ENCODE data around the gene MXRA7.
A peak's percentile ranks its signal among the peaks of the same experiment; 100 is the strongest.

Gene MXRA7

DNA sequence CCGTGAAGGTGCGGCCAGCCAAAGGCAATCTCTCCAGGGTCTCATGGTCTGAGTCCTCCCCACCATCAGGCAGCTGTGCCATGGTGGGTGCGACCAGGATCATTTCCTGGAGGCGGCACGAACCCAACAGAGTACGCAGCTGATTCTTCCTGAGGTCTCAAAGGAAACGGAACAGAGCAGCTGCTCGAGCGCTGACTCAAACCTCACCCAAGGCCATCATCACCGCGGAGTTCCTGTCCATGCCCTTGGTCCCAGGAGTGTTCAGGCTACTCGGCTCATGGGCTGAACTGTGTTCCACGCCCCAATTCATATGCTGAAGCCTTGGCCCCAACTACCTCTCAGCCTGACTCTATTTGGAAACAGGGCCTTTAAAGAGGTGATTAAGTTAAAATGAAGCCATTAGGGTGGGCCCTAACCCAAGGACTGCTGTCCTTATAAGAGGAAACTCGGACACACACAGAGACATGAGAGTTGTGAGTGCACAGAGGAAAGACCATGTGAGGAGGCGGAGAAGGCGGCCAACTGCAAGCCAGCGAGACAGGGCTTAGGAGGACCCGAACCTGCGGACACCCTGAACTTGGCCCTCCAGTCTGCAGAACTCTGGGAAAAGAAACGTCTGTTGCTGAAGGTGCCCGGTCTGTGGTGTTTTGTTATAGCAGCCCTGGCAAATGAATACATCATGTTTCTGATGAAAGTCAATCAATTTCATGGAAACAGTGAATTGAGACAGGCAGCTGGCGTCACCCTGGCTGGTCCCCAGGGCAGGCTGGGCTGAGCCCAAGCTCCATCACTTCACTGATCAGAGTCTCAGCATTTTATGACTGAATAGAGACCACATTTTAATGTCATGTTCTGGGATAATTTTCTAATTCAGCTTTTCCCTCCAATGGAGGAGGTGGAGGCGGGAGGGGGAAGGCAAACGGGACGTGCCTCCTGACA, 13.7 kb downstream of the MXRA7 start:
- DNase-seq: no peak

DNA sequence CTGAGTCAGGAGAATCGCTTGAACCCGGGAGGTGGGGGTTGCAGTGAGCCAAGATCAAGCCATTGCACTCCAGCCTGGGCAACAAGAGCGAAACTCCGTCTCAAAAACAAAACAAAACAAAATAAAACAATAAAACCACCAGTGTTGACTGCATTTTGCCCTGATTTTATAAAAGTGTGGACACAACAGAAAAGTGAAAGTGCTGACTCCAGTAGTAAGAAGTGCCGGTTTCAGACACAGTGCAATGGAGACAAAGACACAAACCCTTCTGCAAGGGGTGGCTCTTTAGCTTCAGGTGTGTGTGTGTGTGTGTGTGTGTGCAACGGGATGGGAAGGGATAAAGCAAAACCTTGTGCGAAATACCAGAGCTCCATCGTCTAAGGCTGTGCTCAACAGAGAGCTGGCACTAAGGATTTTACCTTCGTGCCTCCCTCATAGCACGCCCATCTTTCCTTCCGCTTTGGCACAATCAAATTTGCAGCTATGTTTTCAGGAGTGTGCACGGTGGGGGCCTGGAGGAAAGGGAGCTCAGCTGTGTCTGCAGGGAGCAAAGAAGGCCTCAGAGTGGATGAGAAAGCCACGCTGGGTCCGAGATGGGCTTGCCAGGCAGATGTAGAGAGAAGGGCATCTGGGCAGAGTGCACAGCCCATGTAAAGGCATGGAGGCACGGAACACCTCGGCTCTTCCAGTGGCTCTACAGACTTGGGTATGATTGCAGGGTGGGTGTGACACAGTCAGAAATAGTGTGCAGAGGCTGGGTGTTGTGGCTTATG, 15.5 kb downstream of the MXRA7 start:
- no peak for DNase-seq

- DNase-seq: no peak
Measured at GRCh38 chr17:76691379-76692191, 19.2 kb downstream of the MXRA7 start.

GRCh38 chr17:76690596-76691280, 20.0 kb downstream of the MXRA7 start:
- no peak for DNase-seq

- DNase-seq: no peak
Measured at GRCh38 chr17:76689859-76690258, 20.9 kb downstream of the MXRA7 start.

DNA sequence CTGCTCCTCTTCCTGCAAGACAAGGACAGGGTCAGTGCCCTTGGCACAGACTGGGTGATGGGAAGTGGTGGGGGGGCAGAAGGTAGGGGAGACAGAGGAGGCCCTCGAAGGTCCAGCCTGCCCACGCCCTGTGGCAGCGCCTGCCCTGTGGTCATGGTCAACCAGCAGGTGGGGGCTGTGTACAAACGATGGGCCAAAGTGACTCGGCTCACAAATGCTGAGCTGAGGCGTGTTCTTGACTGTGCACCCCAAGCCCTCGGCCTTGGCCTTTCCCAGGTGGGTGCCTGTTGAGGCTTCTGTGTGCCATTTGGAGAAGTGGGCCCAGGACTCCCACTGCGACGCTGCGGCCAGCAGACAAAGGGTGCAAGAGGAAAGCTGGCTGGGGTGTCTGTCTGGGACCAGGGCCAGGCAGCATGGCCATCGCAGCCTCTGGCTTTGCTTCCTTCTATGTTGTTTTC, 22.6 kb downstream of the MXRA7 start:
- no peak for DNase-seq

GRCh38 chr17:76687298-76688164, 23.2 kb downstream of the MXRA7 start:
- DNase-seq: no peak

DNA sequence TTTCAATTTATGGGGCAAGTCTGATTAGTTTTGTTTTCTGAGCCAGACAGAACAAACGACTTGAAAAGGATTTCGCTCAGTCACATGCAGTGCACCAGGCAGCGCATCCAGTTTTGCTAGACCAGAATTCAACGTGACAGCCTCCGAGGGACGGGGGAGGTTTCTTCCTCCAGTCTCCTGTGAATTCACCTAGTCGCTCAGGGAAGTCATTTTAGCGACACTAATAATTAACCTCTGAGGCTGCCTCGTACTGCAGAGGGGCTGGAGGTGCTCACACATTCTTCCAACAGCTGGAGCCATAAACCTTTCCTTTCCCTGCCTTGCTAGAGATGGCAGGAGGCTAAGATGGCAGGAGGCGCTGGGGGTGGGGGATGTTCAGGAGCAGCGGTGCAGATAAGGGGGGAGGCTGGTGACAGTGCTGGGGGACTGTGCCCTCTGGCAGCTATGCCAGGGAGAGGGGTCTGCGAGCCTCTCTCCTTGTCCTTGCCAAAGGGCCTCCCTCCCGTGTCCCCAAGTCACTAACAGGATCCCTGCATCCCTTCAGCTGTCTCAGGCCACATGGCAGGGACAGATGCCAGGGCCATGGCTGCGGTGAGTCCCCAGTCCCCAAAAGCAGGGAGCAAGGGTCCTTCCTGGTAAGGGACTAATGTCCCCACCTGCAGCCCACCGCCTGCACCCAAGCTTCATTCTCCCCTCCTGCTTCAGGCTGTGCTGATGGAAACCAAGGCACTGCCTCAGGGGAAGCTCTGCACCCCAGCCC, 24.0 kb downstream of the MXRA7 start:
- no peak for DNase-seq

DNA sequence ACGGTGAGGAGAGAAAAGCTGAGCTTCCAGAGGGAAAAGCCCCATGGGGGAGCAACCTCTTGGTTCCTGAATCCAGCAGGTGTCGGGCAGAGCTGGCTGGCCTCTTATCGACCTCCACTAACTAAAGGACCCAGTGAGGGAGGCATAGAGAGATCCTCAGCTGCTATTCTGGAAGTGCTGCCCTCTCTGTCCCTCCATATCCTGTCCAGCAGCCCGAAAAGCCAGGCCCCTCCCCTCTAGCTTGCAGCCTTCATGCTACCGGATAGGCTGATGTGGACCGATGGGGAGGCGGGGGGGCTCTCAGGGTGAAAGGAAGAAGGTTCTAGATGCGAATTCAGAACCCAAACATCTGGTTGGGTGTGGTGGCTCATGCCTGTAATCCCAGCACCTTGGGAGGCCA, 24.9 kb downstream of the MXRA7 start:
- DNase-seq: no peak

- DNase-seq: no peak
Measured at GRCh38 chr17:76685366-76685765, 25.4 kb downstream of the MXRA7 start.

GRCh38 chr17:76684756-76685155, 26.0 kb downstream of the MXRA7 start:
- DNase-seq: no peak

- DNase-seq: no peak
Measured at GRCh38 chr17:76683921-76684745, 26.6 kb downstream of the MXRA7 start.

- DNase-seq: no peak
Measured at GRCh38 chr17:76683011-76683755, 27.6 kb downstream of the MXRA7 start.

DNA sequence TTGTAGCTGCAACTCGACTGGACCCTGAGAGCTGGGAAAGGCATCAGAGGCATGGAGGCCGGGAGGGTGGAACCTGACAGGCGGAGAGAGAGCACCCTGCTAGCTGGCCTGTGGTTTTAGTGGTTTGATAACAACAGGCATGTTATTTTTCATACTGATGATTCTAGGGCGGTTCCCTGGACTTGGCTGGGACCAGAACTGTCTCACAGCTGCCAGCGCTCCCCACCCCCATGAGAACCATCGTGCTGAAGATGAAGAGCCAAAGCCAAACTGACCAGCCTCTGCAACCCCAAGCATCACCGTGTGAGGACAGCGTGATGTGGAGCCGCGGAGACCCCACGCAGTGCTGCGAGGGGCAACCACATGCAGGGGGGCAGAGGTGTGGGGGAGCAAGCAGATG, 28.5 kb downstream of the MXRA7 start:
- no peak for DNase-seq

DNA sequence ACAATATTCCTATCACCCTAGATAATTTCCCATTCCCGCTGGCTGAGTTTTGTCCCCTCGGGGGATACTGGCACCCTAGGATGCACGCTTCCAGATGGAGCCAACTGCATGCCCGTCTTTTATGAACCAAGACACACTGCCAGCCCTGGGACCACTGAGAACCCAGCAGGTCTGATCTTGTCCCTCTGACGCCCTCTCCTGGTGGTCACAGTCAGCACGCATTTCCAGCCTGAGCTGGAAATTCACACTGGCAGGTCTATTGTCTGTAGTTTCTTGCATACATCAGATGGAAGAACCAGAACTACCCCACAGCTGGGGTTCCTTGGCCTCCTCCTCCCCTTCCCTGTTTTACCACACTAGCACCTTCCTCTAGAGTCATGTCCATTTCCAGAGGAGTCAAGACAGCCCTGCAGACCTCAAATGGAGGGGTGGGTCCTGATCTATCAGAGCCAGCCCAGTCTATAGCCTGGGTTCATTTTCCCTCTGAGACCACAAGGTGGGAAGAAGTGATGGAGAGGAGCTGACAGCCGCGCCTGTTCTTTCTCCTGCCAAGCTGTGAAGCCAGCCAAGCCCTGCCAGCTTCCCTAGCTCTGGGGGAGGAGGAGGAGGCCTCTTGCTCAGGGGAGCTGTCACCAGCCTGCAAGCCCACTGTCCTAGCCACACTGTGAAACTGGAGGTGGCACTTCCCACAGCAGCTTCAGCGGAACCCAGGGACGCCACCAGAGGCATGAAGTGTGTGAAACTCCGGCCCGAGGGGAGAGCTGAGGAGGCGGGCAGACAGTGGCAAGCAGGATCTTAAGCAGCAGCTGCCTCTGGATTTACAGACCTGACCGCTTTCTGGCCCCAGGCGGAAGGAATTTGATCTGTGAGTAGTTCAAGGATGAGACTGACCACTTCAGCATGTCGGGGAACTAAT, 29.3 kb downstream of the MXRA7 start:
- peak; percentile 64 for DNase-seq

DNA sequence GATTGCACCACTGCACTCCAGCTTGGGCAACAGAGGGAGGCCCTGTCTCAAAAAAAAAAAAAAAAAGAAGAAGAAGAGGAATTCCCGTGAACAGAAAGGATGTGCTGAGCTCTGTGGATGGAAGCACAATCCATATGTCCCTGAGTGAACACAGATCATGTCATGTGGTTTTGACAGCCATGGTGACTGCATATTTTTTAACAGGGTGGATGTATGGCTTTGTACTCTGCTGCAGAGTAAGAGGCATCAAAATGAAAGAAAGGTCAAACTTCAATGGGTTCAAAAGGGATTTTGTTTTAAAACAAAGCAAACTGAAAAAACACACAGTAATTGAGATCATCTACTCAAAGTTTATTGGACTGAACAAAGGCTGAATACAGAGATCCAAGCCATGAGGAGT, 31.5 kb downstream of the MXRA7 start:
- DNase-seq: no peak

DNA sequence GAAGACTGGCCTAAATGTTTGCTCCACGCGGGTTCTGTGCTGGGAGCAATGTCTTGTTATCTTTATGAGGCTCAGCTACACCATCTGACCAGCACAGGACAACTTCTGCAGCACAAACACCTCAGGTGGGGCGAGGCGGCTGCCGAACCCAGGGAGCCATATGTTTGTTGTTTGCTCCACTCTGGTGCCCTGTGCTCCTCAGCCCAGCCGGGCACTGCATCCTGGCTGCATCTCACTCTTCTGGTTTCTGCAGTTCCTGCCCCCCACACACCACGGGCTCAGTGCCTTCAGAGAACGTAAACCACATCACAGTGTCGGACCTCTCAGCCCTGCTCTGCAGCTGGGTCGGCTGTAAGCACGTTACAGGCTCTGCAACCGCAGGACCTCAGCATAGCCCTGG, 32.4 kb downstream of the MXRA7 start:
- DNase-seq: no peak

GRCh38 chr17:76677406-76677805, 33.4 kb downstream of the MXRA7 start:
- no peak for DNase-seq

Data from effector CD4-positive, alpha-beta T cell (primary cell).